CD14-positive monocyte (primary cell): ENCODE results near the gene AGPAT2. TPM values are rescaled to one million over a fixed set of nuclear protein-coding genes. Genes with fewer than 3 reads are reported as not detected.

Source experiments
- DNase-seq, 3 donors: peaks; one replicate each; pipeline ENCODE4 v3.0.0-alpha.2; 2011 to 2022
- H2AFZ ChIP-seq: 2 replicates; pipeline ENCODE4 v1.6.0; 2012; ENCODE audit warnings: mild to moderate bottlenecking, low read depth, low read length, inconsistent platforms; ENCODE audit not compliant: insufficient read depth, poor library complexity, severe bottlenecking
- H3K27ac ChIP-seq, 2 donors: 1 replicate in 1 of 2; 2 replicates in 1 of 2; pipeline ENCODE4 v1.5.1; 2012 to 2013; ENCODE audit warnings: low read length in 2 of 2, control low read depth in 1 of 2, inconsistent platforms in 1 of 2, low read depth in 1 of 2, mild to moderate bottlenecking in 1 of 2
- H3K27me3 ChIP-seq, 2 donors: one replicate each; pipeline versions ENCODE4 v1.6.0 to v1.6.1; 2011 to 2013; ENCODE audit warnings: low read length in 2 of 2; ENCODE audit not compliant: control insufficient read depth in 2 of 2, insufficient read depth in 2 of 2
- H3K36me3 ChIP-seq, 2 donors: replicated peaks in 1 of 2; 1 replicate in 1 of 2; 2 replicates in 1 of 2; pipeline versions ENCODE4 v1.5.1 to v1.6.1; 2012 to 2013; ENCODE audit warnings: low read length in 2 of 2, control low read depth in 1 of 2, inconsistent platforms in 1 of 2, mild to moderate bottlenecking in 1 of 2; ENCODE audit not compliant: insufficient read depth in 2 of 2, control insufficient read depth in 1 of 2
- H3K4me1 ChIP-seq, 2 donors: 1 replicate in 1 of 2; 2 replicates in 1 of 2; pipeline versions ENCODE4 v1.5.1 to v1.6.1; 2012 to 2013; ENCODE audit warnings: low read length in 2 of 2, control low read depth in 1 of 2, inconsistent platforms in 1 of 2, mild to moderate bottlenecking in 1 of 2, moderate library complexity in 1 of 2; ENCODE audit not compliant: insufficient read depth in 2 of 2, control insufficient read depth in 1 of 2
- H3K4me2 ChIP-seq: replicated peaks from 2 replicates; pipeline ENCODE3; 2012; ENCODE audit warnings: low read length, moderate library complexity, mild to moderate bottlenecking; ENCODE audit not compliant: poor library complexity, severe bottlenecking; ENCODE audit errors: extremely low read depth
- H3K4me3 ChIP-seq, 3 experiments: fragments of 200-600 bp in 1 of 3; sonication (generic) in 1 of 3; replicated peaks in 1 of 3; 1 replicate in 2 of 3; 2 replicates in 1 of 3; pipeline ENCODE4 v1.5.1; 2011 to 2013; ENCODE audit warnings: low read length in 3 of 3, mild to moderate bottlenecking in 3 of 3, control low read depth in 2 of 3, low read depth in 2 of 3, inconsistent platforms in 1 of 3, moderate library complexity in 1 of 3
- H3K79me2 ChIP-seq: 2 replicates; pipeline ENCODE4 v1.6.0; 2012; ENCODE audit warnings: mild to moderate bottlenecking, control low read depth, inconsistent platforms, low read length, moderate library complexity; ENCODE audit not compliant: insufficient read depth
- H3K9ac ChIP-seq: 2 replicates; pipeline ENCODE4 v1.6.0; 2017; ENCODE audit warnings: low read length, mild to moderate bottlenecking; ENCODE audit not compliant: insufficient read depth, poor library complexity, severe bottlenecking
- H3K9me3 ChIP-seq, 2 donors: replicated peaks in 1 of 2; 1 replicate in 1 of 2; 2 replicates in 1 of 2; pipeline versions ENCODE4 v1.5.1 to v1.6.1; 2012 to 2013; ENCODE audit warnings: low read length in 2 of 2, control low read depth in 1 of 2; ENCODE audit not compliant: control insufficient read depth in 1 of 2, insufficient read depth in 1 of 2
- H4K20me1 ChIP-seq: 2 replicates; pipeline ENCODE4 v1.6.0; 2012; ENCODE audit warnings: mild to moderate bottlenecking, low read length, control low read depth, moderate library complexity; ENCODE audit not compliant: insufficient read depth
- H3K27ac Mint-ChIP-seq, 7 donors: one replicate each; pipeline ENCODE4 v1.8.0; 2020; ENCODE audit warnings: mild to moderate bottlenecking in 7 of 7, mixed read lengths in 7 of 7, moderate library complexity in 6 of 7, inconsistent platforms in 2 of 7
- H3K27me3 Mint-ChIP-seq, 3 donors: one replicate each; pipeline ENCODE4 v1.8.0; 2021 to 2022; ENCODE audit warnings: low read depth in 3 of 3, mild to moderate bottlenecking in 3 of 3, mixed read lengths in 3 of 3, moderate library complexity in 3 of 3, inconsistent platforms in 1 of 3
- H3K36me3 Mint-ChIP-seq, 2 donors: one replicate each; pipeline ENCODE4 v1.8.0; 2020; ENCODE audit warnings: mixed read lengths in 2 of 2, inconsistent platforms in 1 of 2, mild to moderate bottlenecking in 1 of 2
- H3K4me1 Mint-ChIP-seq: one replicate; pipeline ENCODE4 v1.8.0; 2020; ENCODE audit warnings: mild to moderate bottlenecking, mixed read lengths
- H3K4me3 Mint-ChIP-seq, 2 donors: one replicate each; pipeline ENCODE4 v1.8.0; 2020; ENCODE audit warnings: mild to moderate bottlenecking in 2 of 2, mixed read lengths in 2 of 2, moderate library complexity in 1 of 2
- H3K9me3 Mint-ChIP-seq, 7 donors: one replicate each; pipeline ENCODE4 v1.8.0; 2020 to 2022; ENCODE audit warnings: mixed read lengths in 7 of 7, mild to moderate bottlenecking in 6 of 7, moderate library complexity in 6 of 7, inconsistent platforms in 2 of 7
- WGBS: methylation state at CpG from one replicate; pipeline ENCODE4 v1.1.5; 2013; ENCODE audit warnings: missing lambda C conversion rate; ENCODE audit not compliant: insufficient coverage; 5-methylcytosine and 5-hydroxymethylcytosine counted together
- intact Hi-C, 2 donors: fragments of 100-400 bp; cut with micrococcal nuclease; formaldehyde crosslinking; loops; one replicate each; pipeline versions ENCODE4 v1.15.0 to v1.15.1; 2023
- polyA plus RNA-seq, 3 donors: library from polyadenylated mRNA; depleted of rRNA in 1 of 3; unstranded in 2 of 3; stranded (reverse) in 1 of 3; fragments of 300-500 nt in 2 of 3; fragments of >200 nt in 1 of 3; fragmentation: Illumina TruSeq in 2 of 3; gene quantifications; 1 replicate in 2 of 3; 2 replicates in 1 of 3; pipeline ENCODE4 v1.2.3, GENCODE V29; 2012 to 2021
- TF ChIP-seq, protein P1 (sequence below): fragments of 200-600 bp; IDR thresholded peaks from one replicate; pipeline ENCODE4 v1.8.0; 2022; ENCODE audit warnings: antibody characterized with exemption, mild to moderate bottlenecking

The AGPAT2 gene
- polyA plus RNA-seq, 3 donors, result 80.1 to 139 (median 116) TPM

DNA sequence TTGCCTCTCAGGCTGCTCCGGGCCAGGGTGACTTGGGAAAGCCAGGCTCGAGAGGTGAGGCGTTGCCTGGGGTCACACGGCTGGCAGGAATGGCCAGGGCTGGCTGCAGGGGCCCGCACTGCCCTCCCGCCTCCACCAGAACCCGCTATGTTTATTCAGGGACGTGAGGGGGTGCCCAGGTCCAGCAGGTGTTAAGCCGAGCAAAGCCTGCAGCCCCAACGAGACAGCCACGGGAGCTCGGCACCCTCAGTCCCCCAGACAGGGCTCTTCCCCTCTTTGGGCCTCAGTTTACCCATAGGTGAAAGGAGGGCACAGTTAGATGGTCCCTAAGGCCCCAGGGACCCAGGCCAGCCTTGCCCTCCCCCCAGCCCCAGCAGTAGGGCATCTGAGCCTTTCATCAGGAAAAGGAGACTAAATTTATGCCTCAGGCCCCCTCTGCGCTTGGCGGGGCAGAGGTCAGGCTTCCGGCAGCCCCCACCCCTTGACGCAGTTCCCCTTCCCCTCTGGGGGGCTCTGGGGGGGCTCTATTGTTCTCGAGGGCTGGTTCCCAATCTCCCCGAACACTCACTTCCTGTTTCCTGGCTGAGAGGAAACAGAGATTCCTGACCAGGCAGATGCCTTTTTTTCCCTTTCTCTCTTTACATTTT, 31.6 kb downstream of the AGPAT2 start:
- Mint-ChIP-seq H3K36me3 (peaks cover 0 to 4% of the 10 kb centered on the region in 2 donors), H3K4me3 (peak overlapping the region in 1 of 2 donors; percentile 72), H3K9me3 (peaks cover 0 to 8% (median 2%) of the 10 kb centered on the region in 7 donors), H3K27me3 (peaks cover 54 to 81% (median 79%) of the 10 kb centered on the region in 3 donors), H3K27ac (no peak overlapping the region), H3K4me1 (peaks cover 34% of the 10 kb centered on the region)
- Histone ChIP-seq H3K4me3 (peak overlapping the region in 1 of 3 experiments; percentile 28), H4K20me1 (no peaks in the 10 kb centered on the region), H3K36me3 (no peaks in the 10 kb centered on the region), H3K27ac (no peak overlapping the region), H3K79me2 (no peaks in the 10 kb centered on the region), H3K27me3 (peaks cover 34 to 74% of the 10 kb centered on the region in 2 donors), H3K4me1 (peaks cover 28% of the 10 kb centered on the region in 2 donors), H3K9ac (no peak overlapping the region), H3K4me2 (peak overlapping the region; percentile 58), H3K9me3 (peaks cover 0 to 13% of the 10 kb centered on the region in 2 donors), H2AFZ (no peak overlapping the region)
- peak in 1 of 3 donors; percentile 29 for DNase-seq
- TF ChIP-seq, protein P1, sequence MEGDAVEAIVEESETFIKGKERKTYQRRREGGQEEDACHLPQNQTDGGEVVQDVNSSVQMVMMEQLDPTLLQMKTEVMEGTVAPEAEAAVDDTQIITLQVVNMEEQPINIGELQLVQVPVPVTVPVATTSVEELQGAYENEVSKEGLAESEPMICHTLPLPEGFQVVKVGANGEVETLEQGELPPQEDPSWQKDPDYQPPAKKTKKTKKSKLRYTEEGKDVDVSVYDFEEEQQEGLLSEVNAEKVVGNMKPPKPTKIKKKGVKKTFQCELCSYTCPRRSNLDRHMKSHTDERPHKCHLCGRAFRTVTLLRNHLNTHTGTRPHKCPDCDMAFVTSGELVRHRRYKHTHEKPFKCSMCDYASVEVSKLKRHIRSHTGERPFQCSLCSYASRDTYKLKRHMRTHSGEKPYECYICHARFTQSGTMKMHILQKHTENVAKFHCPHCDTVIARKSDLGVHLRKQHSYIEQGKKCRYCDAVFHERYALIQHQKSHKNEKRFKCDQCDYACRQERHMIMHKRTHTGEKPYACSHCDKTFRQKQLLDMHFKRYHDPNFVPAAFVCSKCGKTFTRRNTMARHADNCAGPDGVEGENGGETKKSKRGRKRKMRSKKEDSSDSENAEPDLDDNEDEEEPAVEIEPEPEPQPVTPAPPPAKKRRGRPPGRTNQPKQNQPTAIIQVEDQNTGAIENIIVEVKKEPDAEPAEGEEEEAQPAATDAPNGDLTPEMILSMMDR, result no peak
- 7% methylated on average over 14 of the region's 18 CpGs for WGBS
- intact Hi-C loops, result no loop called here

DNA sequence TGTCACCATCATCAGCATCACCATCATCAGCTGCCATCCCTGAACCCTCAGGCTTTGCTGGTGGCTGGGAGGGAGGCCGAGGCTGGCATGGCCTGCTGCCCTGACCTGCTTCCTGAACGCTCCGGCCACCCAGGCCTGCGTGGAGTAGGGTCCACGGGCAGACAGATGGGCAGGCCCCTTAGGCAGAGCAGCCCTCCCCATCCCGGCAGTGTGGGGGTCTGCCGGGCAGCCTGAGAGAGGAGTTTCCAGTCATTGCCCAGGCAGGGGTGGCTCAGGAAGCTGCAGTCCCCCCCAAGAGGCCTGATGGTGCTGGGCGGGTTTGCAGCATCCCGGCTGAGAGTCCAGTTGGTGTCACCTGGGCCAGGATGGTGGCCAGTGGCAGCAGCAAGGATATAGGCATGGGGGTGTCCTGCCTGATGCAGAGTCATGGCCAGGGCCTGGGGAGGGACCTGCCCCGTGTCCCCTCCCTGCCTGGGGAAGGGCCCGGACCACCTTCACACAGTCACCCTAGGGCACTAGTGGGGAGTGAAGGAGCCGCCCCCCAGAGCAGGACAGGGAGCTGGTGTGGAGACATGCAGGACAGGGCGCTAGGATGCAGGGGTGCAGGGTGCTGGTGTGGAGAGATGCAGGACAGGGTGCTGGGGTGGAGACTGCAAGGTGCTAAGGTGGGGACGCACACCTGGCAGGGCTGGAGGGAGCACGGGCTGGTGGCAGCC, 32.3 kb downstream of the AGPAT2 start:
- Histone ChIP-seq H3K27me3 (peaks cover 29 to 68% of the 10 kb centered on the region in 2 donors), H3K36me3 (no peaks in the 10 kb centered on the region), H3K9me3 (peaks cover 0 to 9% of the 10 kb centered on the region in 2 donors), H4K20me1 (no peaks in the 10 kb centered on the region), H3K9ac (no peak overlapping the region), H3K27ac (no peak overlapping the region), H3K79me2 (no peaks in the 10 kb centered on the region), H3K4me1 (peaks cover 31 to 32% of the 10 kb centered on the region in 2 donors), H3K4me2 (no peak overlapping the region), H2AFZ (no peak overlapping the region), H3K4me3 (no peak overlapping the region)
- intact Hi-C loops, result no loop called here
- H3K27me3 Mint-ChIP-seq, result peaks cover 49 to 75% (median 75%) of the 10 kb centered on the region in 3 donors
- H3K4me1 Mint-ChIP-seq, result peaks cover 37% of the 10 kb centered on the region
- no peak for DNase-seq
- peaks cover 0 to 8% (median 2%) of the 10 kb centered on the region in 7 donors for H3K9me3 Mint-ChIP-seq
- 75% methylated on average over 12 of the region's 15 CpGs for WGBS
- peak overlapping the region in 1 of 2 donors; percentile 64 for H3K4me3 Mint-ChIP-seq
- peaks cover 0 to 4% of the 10 kb centered on the region in 2 donors for H3K36me3 Mint-ChIP-seq
- TF ChIP-seq, protein P1, result no peak
- H3K27ac Mint-ChIP-seq, result no peak overlapping the region
